B cell (primary cell): Measurements from ENCODE around the gene CFAP61. TPM values are rescaled to one million over a fixed set of nuclear protein-coding genes. Genes with fewer than 3 reads are reported as not detected.

Experiments used
- ATAC-seq: fragments of 200-7000 bp; cut with Tn5 transposase; one replicate; pipeline ENCODE4 v1.10.0; 2021; ENCODE audit warnings: low read depth, mild to moderate bottlenecking, moderate number of reproducible peaks, moderate library complexity
- CTCF ChIA-PET: fragments of 350-600 bp; sonication (Branson Sonifier 250); formaldehyde crosslinking; loops from one replicate; lab custom pipeline; 2021; ENCODE audit warnings: antibody characterized with exemption, inconsistent platforms; lab: Charles Lee
- POLR2A ChIA-PET: fragments of 350-600 bp; sonication (Branson Sonifier 250); formaldehyde crosslinking; loops from one replicate; lab custom pipeline; 2021; ENCODE audit warnings: antibody characterized with exemption; lab: Charles Lee
- DNase-seq: peaks from one replicate; pipeline ENCODE4 v3.0.0; 2013
- H2AFZ ChIP-seq: 2 replicates; pipeline ENCODE4 v1.6.1; 2012; ENCODE audit warnings: mild to moderate bottlenecking, low read depth, low read length; ENCODE audit not compliant: insufficient read depth, poor library complexity, severe bottlenecking
- H3K27ac ChIP-seq, 2 donors: 1 replicate in 1 of 2; 2 replicates in 1 of 2; pipeline ENCODE4 v1.5.1; 2012 to 2013; ENCODE audit warnings: low read length in 2 of 2, mild to moderate bottlenecking in 2 of 2, moderate library complexity in 1 of 2
- H3K27me3 ChIP-seq, 4 experiments: fragments of 200-600 bp in 1 of 4; sonication (generic) in 1 of 4; replicated peaks in 1 of 4; 1 replicate in 2 of 4; 2 replicates in 2 of 4; pipeline versions ENCODE4 v1.6.1 to v1.7.0; 2013 to 2016; ENCODE audit warnings: low read length in 3 of 4, mild to moderate bottlenecking in 2 of 4, mixed read lengths in 1 of 4, moderate library complexity in 1 of 4; ENCODE audit not compliant: insufficient read depth in 4 of 4, control insufficient read depth in 3 of 4; ENCODE audit errors: control extremely low read depth in 1 of 4
- H3K36me3 ChIP-seq, 2 experiments: replicated peaks in 1 of 2; 1 replicate in 1 of 2; 2 replicates in 1 of 2; pipeline versions ENCODE4 v1.6.1 to v1.7.1; 2013; ENCODE audit warnings: low read length in 1 of 2; ENCODE audit not compliant: insufficient read depth in 2 of 2, control insufficient read depth in 1 of 2; ENCODE audit errors: control extremely low read depth in 1 of 2, extremely low read depth in 1 of 2
- H3K4me1 ChIP-seq, 2 donors: fragments of 200-600 bp in 1 of 2; sonication (generic) in 1 of 2; 1 replicate in 1 of 2; 2 replicates in 1 of 2; pipeline versions ENCODE4 v1.5.1 to v1.6.1; 2013 to 2017; ENCODE audit warnings: low read length in 2 of 2; ENCODE audit not compliant: control insufficient read depth in 2 of 2, insufficient read depth in 2 of 2
- H3K4me2 ChIP-seq: replicated peaks from 2 replicates; pipeline ENCODE3; 2012; ENCODE audit warnings: mild to moderate bottlenecking, low read depth, low read length; ENCODE audit not compliant: poor library complexity, severe bottlenecking
- H3K4me3 ChIP-seq, 5 experiments: fragments of 200-600 bp in 1 of 5; sonication (generic) in 1 of 5; 1 replicate in 3 of 5; 2 replicates in 2 of 5; pipeline versions ENCODE4 v1.5.1 to v1.7.0; 2011 to 2016; ENCODE audit warnings: low read length in 4 of 5, mild to moderate bottlenecking in 4 of 5, low read depth in 2 of 5, control low read depth in 1 of 5, moderate library complexity in 1 of 5; ENCODE audit not compliant: insufficient read depth in 1 of 5; ENCODE audit errors: control extremely low read depth in 1 of 5, extremely low read depth in 1 of 5
- H3K79me2 ChIP-seq: fragments of 200-600 bp; sonication (generic); one replicate; pipeline ENCODE4 v1.6.0; 2016; ENCODE audit warnings: low read length; ENCODE audit not compliant: control insufficient read depth, insufficient read depth
- H3K9ac ChIP-seq: fragments of 200-600 bp; sonication (generic); 2 replicates; pipeline ENCODE4 v1.6.1; 2017; ENCODE audit warnings: mild to moderate bottlenecking, low read length, moderate library complexity
- H3K9me3 ChIP-seq, 3 donors: one replicate each; pipeline versions ENCODE4 v1.6.1 to v1.7.1; 2013; ENCODE audit warnings: low read length in 2 of 3; ENCODE audit not compliant: control insufficient read depth in 2 of 3, insufficient read depth in 1 of 3; ENCODE audit errors: control extremely low read depth in 1 of 3
- H4K20me1 ChIP-seq: 2 replicates; pipeline ENCODE4 v1.6.0; 2012; ENCODE audit warnings: mild to moderate bottlenecking, low read length; ENCODE audit not compliant: insufficient read depth, control insufficient read depth, poor library complexity, severe bottlenecking
- H3K27ac Mint-ChIP-seq: one replicate; pipeline ENCODE4 v1.8.0; 2021; ENCODE audit warnings: mixed read lengths
- H3K27me3 Mint-ChIP-seq: one replicate; pipeline ENCODE4 v1.8.0; 2021; ENCODE audit warnings: mixed read lengths
- H3K4me1 Mint-ChIP-seq: one replicate; pipeline ENCODE4 v1.8.0; 2021; ENCODE audit warnings: mixed read lengths
- H3K4me3 Mint-ChIP-seq: one replicate; pipeline ENCODE4 v1.8.0; 2021; ENCODE audit warnings: mixed read lengths
- H3K9me3 Mint-ChIP-seq: one replicate; pipeline ENCODE4 v1.8.0; 2022; ENCODE audit warnings: mixed read lengths; ENCODE audit not compliant: insufficient read depth
- CTCF ChIP-seq: fragments of 200-600 bp; IDR thresholded peaks from one replicate; pipeline ENCODE4 v1.8.0; 2022; ENCODE audit warnings: antibody characterized with exemption, mild to moderate bottlenecking
- EZH2 ChIP-seq: IDR thresholded peaks from 2 replicates; pipeline ENCODE4 v1.6.1; 2012; ENCODE audit warnings: borderline replicate concordance, low read depth, mild to moderate bottlenecking, moderate library complexity, low read length; ENCODE audit not compliant: insufficient read depth, poor library complexity, severe bottlenecking
- WGBS: methylation state at CpG from one replicate; pipeline ENCODE4 v1.1.5; 2013; ENCODE audit warnings: missing lambda C conversion rate; ENCODE audit not compliant: insufficient coverage; 5-methylcytosine and 5-hydroxymethylcytosine counted together
- intact Hi-C: fragments of 100-400 bp; cut with micrococcal nuclease; formaldehyde crosslinking; loops from one replicate; pipeline ENCODE4 v1.10.0; 2022
- polyA plus RNA-seq: library from polyadenylated mRNA; depleted of rRNA; stranded (reverse); fragments of >200 nt; gene quantifications from 2 replicates; pipeline ENCODE4 v1.2.3, GENCODE V29; 2012
- total RNA-seq, 2 donors: library from RNA; stranded (reverse); fragments of 120-200 nt in 1 of 2; gene quantifications; 1 replicate in 1 of 2; 2 replicates in 1 of 2; pipeline versions ENCODE4 v1.2.3 to v1.2.4, GENCODE V29; 2013 to 2022

Gene CFAP61
- total and polyA plus RNA-seq, 2 donors (not counting 1 experiment from before 2014, with no cell fraction given): not detected

GRCh38 chr20:20360464-20360863 lies 308.1 kb downstream of the CFAP61 start:
- ChIA-PET POLR2A (no interaction called here), CTCF (interaction anchor here (1.1 to 3.6 kb wide), 6 partner anchors 50 to 235 kb away, joined by 3 to 15 read pairs (median 3); no protein-coding TSS in a partner anchor)
- Histone ChIP-seq H3K27ac (no peak overlapping the region), H3K4me1 (peaks cover 9 to 18% of the 10 kb centered on the region in 2 donors), H3K9me3 (peaks cover 0 to 9% (median 1%) of the 10 kb centered on the region in 3 donors), H3K4me2 (no peak overlapping the region), H3K36me3 (no peaks in the 10 kb centered on the region), H3K9ac (no peak overlapping the region), H4K20me1 (no peaks in the 10 kb centered on the region), H3K27me3 (peaks cover 0 to 46% (median 23%) of the 10 kb centered on the region in 4 experiments), H2AFZ (peak overlapping the region; percentile 20), H3K4me3 (no peak overlapping the region), H3K79me2 (no peaks in the 10 kb centered on the region)
- H3K27me3 Mint-ChIP-seq: peaks cover 47% of the 10 kb centered on the region
- H3K4me3 Mint-ChIP-seq: peak overlapping the region; percentile 14
- ATAC-seq (peak; percentile 60), DNase-seq (peak; percentile 60)
- intact Hi-C loops: loop anchor here (1.0 to 5.0 kb wide), 2 partner anchors 208 to 278 kb away; no protein-coding TSS in a partner anchor
- TF ChIP-seq CTCF: peak; percentile 74
- no peak for TF ChIP-seq EZH2
- H3K4me1 Mint-ChIP-seq: peaks cover 30% of the 10 kb centered on the region
- H3K9me3 Mint-ChIP-seq: no peaks in the 10 kb centered on the region
- 7% methylated on average over 3 of the region's 6 CpGs for WGBS
- H3K27ac Mint-ChIP-seq: no peak overlapping the region

- H3K4me2 ChIP-seq: peak overlapping the region; percentile 15
- DNase-seq (peak; percentile 25), ATAC-seq (no peak)
- TF ChIP-seq EZH2: no peak
- no peak for TF ChIP-seq CTCF
- no peak overlapping the region for H3K27ac ChIP-seq
- no peak overlapping the region for H3K27ac Mint-ChIP-seq
- H3K79me2 ChIP-seq: no peaks in the 10 kb centered on the region
- H3K27me3 Mint-ChIP-seq: peaks cover 59% of the 10 kb centered on the region
- H3K9me3 ChIP-seq: peaks cover 0 to 16% (median 1%) of the 10 kb centered on the region in 3 donors
- peaks cover 19 to 28% of the 10 kb centered on the region in 2 donors for H3K4me1 ChIP-seq
- H3K36me3 ChIP-seq: no peaks in the 10 kb centered on the region
- H3K9ac ChIP-seq: no peak overlapping the region
- H3K4me3 ChIP-seq: no peak overlapping the region
- no peaks in the 10 kb centered on the region for H4K20me1 ChIP-seq
- H3K9me3 Mint-ChIP-seq: no peaks in the 10 kb centered on the region
- H3K4me1 Mint-ChIP-seq: peaks cover 39% of the 10 kb centered on the region
- H3K27me3 ChIP-seq: peaks cover 0 to 60% (median 33%) of the 10 kb centered on the region in 4 experiments
- intact Hi-C loops: loop anchor here (5.0 kb wide), 1 partner anchor 281 kb away; no protein-coding TSS in a partner anchor
- H3K4me3 Mint-ChIP-seq: peak overlapping the region; percentile 20
- no peak overlapping the region for H2AFZ ChIP-seq
- POLR2A ChIA-PET: no interaction called here
- WGBS: 8% methylated on average over 13 of the region's 17 CpGs
- CTCF ChIA-PET: no interaction called here
Measured at GRCh38 chr20:20362774-20363433, 310.6 kb downstream of the CFAP61 start.
